Dermis microvascular lymphatic vessel endothelial cell (primary cell): ENCODE results near the gene BSN. TPM values are rescaled to one million over a fixed set of nuclear protein-coding genes. Genes with fewer than 3 reads are reported as not detected.

ENCODE experiments used
- DNase-seq, 2 donors: peaks; one replicate each; pipeline versions ENCODE4 v3.0.0 to v3.0.0-alpha.2; 2010; ENCODE audit warnings: low read depth in 2 of 2
- total RNA-seq: library from RNA; depleted of rRNA; stranded (reverse); fragments of >200 nt; gene quantifications from 2 replicates; pipeline ENCODE4 v1.2.1, GENCODE V29; 2014

BSN gene
- total RNA-seq, 1 donor from 2014 or later = under 0.01 TPM

GRCh38 chr3:49601358-49602048 is 47.2 kb downstream of the BSN start:
- no peak for DNase-seq

- DNase-seq = no peak
Measured at GRCh38 chr3:49602049-49602554, 47.8 kb downstream of the BSN start.

GRCh38 chr3:49602877-49603411 is 48.7 kb downstream of the BSN start:
- peak in 1 of 2 donors; percentile 20 for DNase-seq

- DNase-seq = no peak
Measured at GRCh38 chr3:49606427-49606826, 52.1 kb downstream of the BSN start.

GRCh38 chr3:49607105-49607591 is 52.9 kb downstream of the BSN start:
- DNase-seq = no peak

GRCh38 chr3:49607796-49608195 is 53.5 kb downstream of the BSN start:
- DNase-seq = no peak

- no peak for DNase-seq
Measured at GRCh38 chr3:49609314-49609713, 55.0 kb downstream of the BSN start.

- DNase-seq = no peak
Measured at GRCh38 chr3:49609815-49610214, 55.5 kb downstream of the BSN start.

GRCh38 chr3:49610666-49611280 is 56.5 kb downstream of the BSN start:
- no peak for DNase-seq

- DNase-seq = no peak
Measured at GRCh38 chr3:49611291-49611690, 57.0 kb downstream of the BSN start.

GRCh38 chr3:49611719-49612118 is 57.4 kb downstream of the BSN start:
- no peak for DNase-seq

- no peak for DNase-seq
Measured at GRCh38 chr3:49614936-49615335, 60.7 kb downstream of the BSN start.

- no peak for DNase-seq
Measured at GRCh38 chr3:49616061-49616460, 61.8 kb downstream of the BSN start.

- DNase-seq = no peak
Measured at GRCh38 chr3:49616491-49616941, 62.2 kb downstream of the BSN start.

- no peak for DNase-seq
Measured at GRCh38 chr3:49617390-49618013, 63.2 kb downstream of the BSN start.

- no peak for DNase-seq
Measured at GRCh38 chr3:49618412-49618811, 64.1 kb downstream of the BSN start.

- DNase-seq = no peak
Measured at GRCh38 chr3:49619649-49620048, 65.4 kb downstream of the BSN start.

- DNase-seq = no peak
Measured at GRCh38 chr3:49620728-49621127, 66.5 kb downstream of the BSN start.

- no peak for DNase-seq
Measured at GRCh38 chr3:49623071-49623470, 68.8 kb downstream of the BSN start.

- no peak for DNase-seq
Measured at GRCh38 chr3:49625071-49625470, 70.8 kb downstream of the BSN start.

- DNase-seq = no peak
Measured at GRCh38 chr3:49626101-49626581, 71.9 kb downstream of the BSN start.

- no peak for DNase-seq
Measured at GRCh38 chr3:49626796-49627195, 72.5 kb downstream of the BSN start.
